ENCODE measurements around the gene SLC24A3. TPM values are rescaled to one million over a fixed set of nuclear protein-coding genes. Genes with fewer than 3 reads are reported as not detected.

Gene SLC24A3
- total RNA-seq, 1 donor from 2014 or later, result 0.21 TPM

- Histone ChIP-seq H3K27me3 (no peaks in the 10 kb centered on the region), H3K4me2 (no peak overlapping the region), H3K36me3 (no peaks in the 10 kb centered on the region), H3K4me1 (no peaks in the 10 kb centered on the region), H3K9ac (no peak overlapping the region), H3K79me2 (ENCODE audit: low read depth) (no peaks in the 10 kb centered on the region), H3K9me3 (ENCODE audit: low read depth) (no peaks in the 10 kb centered on the region), H3F3A (ENCODE audit: low read depth) (no peaks in the 10 kb centered on the region), H3K4me3 (no peak overlapping the region), H3K27ac (no peak overlapping the region), H2AFZ (replicated peaks) (no peak overlapping the region), H4K20me1 (ENCODE audit: low read depth) (no peaks in the 10 kb centered on the region)
- H3K4me3 Mint-ChIP-seq, result no peak overlapping the region
- H3K36me3 Mint-ChIP-seq, result no peaks in the 10 kb centered on the region
- no peaks in the 10 kb centered on the region for H3K9me3 Mint-ChIP-seq
- no peak for DNase-seq (ENCODE audit: low spot score)
- no peak for TF ChIP-seq EZH2phosphoT487 (IDR thresholded peaks at IDR 0.05)
- TF ChIP-seq EZH2 (IDR thresholded peaks at IDR 0.05), result no peak
- TF ChIP-seq, protein P1, sequence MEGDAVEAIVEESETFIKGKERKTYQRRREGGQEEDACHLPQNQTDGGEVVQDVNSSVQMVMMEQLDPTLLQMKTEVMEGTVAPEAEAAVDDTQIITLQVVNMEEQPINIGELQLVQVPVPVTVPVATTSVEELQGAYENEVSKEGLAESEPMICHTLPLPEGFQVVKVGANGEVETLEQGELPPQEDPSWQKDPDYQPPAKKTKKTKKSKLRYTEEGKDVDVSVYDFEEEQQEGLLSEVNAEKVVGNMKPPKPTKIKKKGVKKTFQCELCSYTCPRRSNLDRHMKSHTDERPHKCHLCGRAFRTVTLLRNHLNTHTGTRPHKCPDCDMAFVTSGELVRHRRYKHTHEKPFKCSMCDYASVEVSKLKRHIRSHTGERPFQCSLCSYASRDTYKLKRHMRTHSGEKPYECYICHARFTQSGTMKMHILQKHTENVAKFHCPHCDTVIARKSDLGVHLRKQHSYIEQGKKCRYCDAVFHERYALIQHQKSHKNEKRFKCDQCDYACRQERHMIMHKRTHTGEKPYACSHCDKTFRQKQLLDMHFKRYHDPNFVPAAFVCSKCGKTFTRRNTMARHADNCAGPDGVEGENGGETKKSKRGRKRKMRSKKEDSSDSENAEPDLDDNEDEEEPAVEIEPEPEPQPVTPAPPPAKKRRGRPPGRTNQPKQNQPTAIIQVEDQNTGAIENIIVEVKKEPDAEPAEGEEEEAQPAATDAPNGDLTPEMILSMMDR (IDR thresholded peaks at IDR 0.05), result no peak
- no peak overlapping the region for H3K27ac Mint-ChIP-seq
- H3K27me3 Mint-ChIP-seq (ENCODE audit: insufficient read depth, low read depth), result no peaks in the 10 kb centered on the region
- H3K4me1 Mint-ChIP-seq, result no peaks in the 10 kb centered on the region
Measured at GRCh38 chr20:19308146-19308545, 95.7 kb downstream of the SLC24A3 start.

DNA sequence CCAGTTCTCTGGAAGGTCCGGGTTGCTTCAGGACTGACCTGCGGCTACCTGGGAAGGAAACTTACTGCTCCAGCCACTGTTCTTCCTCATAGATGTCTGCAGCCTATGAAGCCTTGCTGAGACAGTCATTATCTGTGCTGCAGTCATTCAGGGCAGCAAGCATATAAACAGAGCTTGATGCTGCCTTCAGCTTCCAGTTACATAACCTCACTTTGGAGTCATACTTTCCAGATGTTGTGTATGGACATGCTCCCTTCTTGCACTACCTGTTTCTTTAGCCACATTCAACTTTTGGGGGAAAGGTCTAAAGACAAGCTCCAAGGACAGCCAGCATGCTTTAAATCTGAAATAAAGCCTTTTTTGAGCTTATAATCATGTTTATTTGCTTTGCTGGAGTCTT lies 98.1 kb downstream of the SLC24A3 start:
- H3K4me1 Mint-ChIP-seq, result no peaks in the 10 kb centered on the region
- Histone ChIP-seq H2AFZ (replicated peaks) (no peak overlapping the region), H3K4me1 (no peaks in the 10 kb centered on the region), H4K20me1 (ENCODE audit: low read depth) (no peaks in the 10 kb centered on the region), H3K9me3 (ENCODE audit: low read depth) (no peaks in the 10 kb centered on the region), H3K27ac (no peak overlapping the region), H3K36me3 (no peaks in the 10 kb centered on the region), H3K27me3 (no peaks in the 10 kb centered on the region), H3K9ac (no peak overlapping the region), H3K79me2 (ENCODE audit: low read depth) (no peaks in the 10 kb centered on the region), H3K4me2 (no peak overlapping the region), H3K4me3 (no peak overlapping the region), H3F3A (ENCODE audit: low read depth) (no peaks in the 10 kb centered on the region)
- no peaks in the 10 kb centered on the region for H3K36me3 Mint-ChIP-seq
- peaks cover 2% of the 10 kb centered on the region for H3K27me3 Mint-ChIP-seq (ENCODE audit: insufficient read depth, low read depth)
- H3K9me3 Mint-ChIP-seq, result no peaks in the 10 kb centered on the region
- no peak for TF ChIP-seq EZH2phosphoT487 (IDR thresholded peaks at IDR 0.05)
- TF ChIP-seq, protein P1 (IDR thresholded peaks at IDR 0.05), result no peak
- no peak for TF ChIP-seq EZH2 (IDR thresholded peaks at IDR 0.05)
- DNase-seq (ENCODE audit: low spot score), result no peak
- H3K4me3 Mint-ChIP-seq, result no peak overlapping the region
- no peak overlapping the region for H3K27ac Mint-ChIP-seq

DNA sequence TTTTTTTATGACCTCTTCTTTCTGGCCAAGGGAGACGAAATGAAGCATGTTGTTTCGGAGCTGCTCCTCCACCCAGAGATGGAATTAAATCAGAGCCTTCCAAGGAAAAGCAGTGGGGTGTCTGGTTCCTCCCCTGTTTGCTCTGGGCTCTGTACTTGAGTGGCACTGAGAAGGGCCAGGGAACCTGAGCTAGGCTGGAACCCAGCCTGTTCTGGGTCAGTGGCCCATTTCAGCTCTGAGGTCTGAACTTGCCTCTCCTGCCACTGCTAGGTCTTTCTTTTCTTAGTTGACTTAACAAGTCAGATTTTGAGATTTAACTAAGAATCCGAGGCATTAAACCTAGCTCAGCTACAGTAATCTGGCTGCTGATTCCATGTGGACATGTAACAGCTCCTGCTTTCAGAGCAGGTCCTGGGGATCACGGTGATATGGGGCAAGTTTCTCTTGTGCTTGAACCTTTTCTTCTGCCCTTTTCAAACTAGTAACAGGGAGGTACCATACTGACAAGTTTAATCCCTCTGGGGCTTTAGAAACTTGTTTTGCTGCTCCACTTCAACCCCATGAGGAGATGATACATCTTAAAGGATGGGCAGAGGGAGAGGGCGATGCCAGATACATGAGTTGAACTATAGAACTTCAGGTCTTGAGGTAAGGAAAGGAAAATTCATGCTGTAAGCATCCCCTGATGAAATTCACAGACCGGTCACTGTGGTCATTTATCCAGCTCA lies 101.1 kb downstream of the SLC24A3 start:
- Histone ChIP-seq H3F3A (ENCODE audit: low read depth) (no peaks in the 10 kb centered on the region), H3K4me3 (no peak overlapping the region), H4K20me1 (ENCODE audit: low read depth) (no peaks in the 10 kb centered on the region), H2AFZ (replicated peaks) (no peak overlapping the region), H3K79me2 (ENCODE audit: low read depth) (no peaks in the 10 kb centered on the region), H3K27ac (no peak overlapping the region), H3K9ac (no peak overlapping the region), H3K4me2 (no peak overlapping the region), H3K27me3 (no peaks in the 10 kb centered on the region), H3K4me1 (no peaks in the 10 kb centered on the region), H3K36me3 (no peaks in the 10 kb centered on the region), H3K9me3 (ENCODE audit: low read depth) (no peaks in the 10 kb centered on the region)
- Mint-ChIP-seq H3K4me3 (no peak overlapping the region), H3K27me3 (ENCODE audit: insufficient read depth, low read depth) (peaks cover 4% of the 10 kb centered on the region), H3K27ac (no peak overlapping the region), H3K4me1 (no peaks in the 10 kb centered on the region), H3K9me3 (no peaks in the 10 kb centered on the region), H3K36me3 (no peaks in the 10 kb centered on the region)
- TF ChIP-seq, protein P1 (IDR thresholded peaks at IDR 0.05), result no peak
- TF ChIP-seq EZH2 (IDR thresholded peaks at IDR 0.05) (no peak), EZH2phosphoT487 (IDR thresholded peaks at IDR 0.05) (no peak)
- no peak for DNase-seq (ENCODE audit: low spot score)
